OCI-LY1 (cell line): Measurements from ENCODE around the gene DNAJB5.

Experiments
- H2AFZ ChIP-seq: fragments of 200-600 bp; sonication (generic), shearing (Covaris generic); 2 replicates; pipeline ENCODE4 v1.6.0; 2014; ENCODE audit warnings: antibody characterized with exemption, mild to moderate bottlenecking, low read length
- H3F3A ChIP-seq: fragments of 200-600 bp; sonication (generic), shearing (Covaris generic); 2 replicates; pipeline ENCODE4 v1.6.0; 2014; ENCODE audit warnings: mild to moderate bottlenecking, antibody characterized with exemption, low read length, moderate library complexity; ENCODE audit not compliant: insufficient read depth
- H3K27ac ChIP-seq: fragments of 200-600 bp; sonication (generic); 2 replicates; pipeline ENCODE4 v1.5.1; 2014; ENCODE audit warnings: low read length, mixed run types, mild to moderate bottlenecking, low read depth; ENCODE audit not compliant: poor library complexity, severe bottlenecking
- H3K27me3 ChIP-seq: fragments of 200-600 bp; sonication (generic); 2 replicates; pipeline ENCODE4 v1.6.0; 2014; ENCODE audit warnings: antibody characterized with exemption, mild to moderate bottlenecking, low read length, moderate library complexity; ENCODE audit not compliant: insufficient read depth
- H3K36me3 ChIP-seq: fragments of 200-600 bp; sonication (generic); 2 replicates; pipeline ENCODE4 v1.6.1; 2014; ENCODE audit warnings: mild to moderate bottlenecking, antibody characterized with exemption, low read length, moderate library complexity, mixed read lengths; ENCODE audit not compliant: insufficient read depth
- H3K4me1 ChIP-seq: fragments of 200-600 bp; sonication (generic); 2 replicates; pipeline ENCODE4 v1.5.1; 2014; ENCODE audit warnings: mild to moderate bottlenecking, low read length, moderate library complexity; ENCODE audit not compliant: insufficient read depth, severe bottlenecking
- H3K4me2 ChIP-seq: fragments of 200-600 bp; sonication (generic), shearing (Covaris generic); 2 replicates; pipeline ENCODE4 v1.6.1; 2014; ENCODE audit warnings: low read length
- H3K4me3 ChIP-seq: fragments of 200-600 bp; sonication (generic); 2 replicates; pipeline ENCODE4 v1.5.1; 2014; ENCODE audit warnings: low read length, low read depth, mild to moderate bottlenecking, mixed read lengths; ENCODE audit not compliant: poor library complexity, severe bottlenecking
- H3K79me2 ChIP-seq: fragments of 200-600 bp; shearing (Covaris generic); 2 replicates; pipeline ENCODE4 v1.6.1; 2016; ENCODE audit warnings: mixed run types, low read length, mixed read lengths; ENCODE audit not compliant: insufficient read depth
- H3K9ac ChIP-seq: fragments of 200-600 bp; sonication (generic), shearing (Covaris generic); 2 replicates; pipeline ENCODE4 v1.6.1; 2014; ENCODE audit warnings: mild to moderate bottlenecking, low read length, mixed read lengths
- H3K9me2 ChIP-seq: fragments of 200-600 bp; sonication (generic), shearing (Covaris generic); 2 replicates; pipeline ENCODE4 v1.6.1; 2014; ENCODE audit warnings: low read depth, mild to moderate bottlenecking, low read length, mixed read lengths
- H3K9me3 ChIP-seq: fragments of 200-600 bp; shearing (Covaris generic); 2 replicates; pipeline ENCODE4 v1.6.1; 2014; ENCODE audit warnings: low read length, mixed read lengths
- H4K20me1 ChIP-seq: fragments of 200-600 bp; sonication (generic), shearing (Covaris generic); 2 replicates; pipeline ENCODE4 v1.6.0; 2016; ENCODE audit warnings: mild to moderate bottlenecking, low read length; ENCODE audit not compliant: insufficient read depth
- EZH2 ChIP-seq: fragments of 200-600 bp; sonication (generic), shearing (Covaris generic); IDR thresholded peaks from 2 replicates; pipeline ENCODE4 v1.8.0; 2017; ENCODE audit warnings: borderline replicate concordance, mixed run types, mild to moderate bottlenecking, antibody characterized with exemption, low read length, moderate library complexity, mixed read lengths
- TF ChIP-seq, protein P1 (sequence below): fragments of 200-600 bp; sonication (generic), shearing (Covaris generic); IDR thresholded peaks from 2 replicates; pipeline ENCODE4 v1.5.1; 2017; ENCODE audit warnings: mild to moderate bottlenecking, antibody characterized with exemption, low read length, moderate library complexity, mixed read lengths

The DNAJB5 gene

DNA sequence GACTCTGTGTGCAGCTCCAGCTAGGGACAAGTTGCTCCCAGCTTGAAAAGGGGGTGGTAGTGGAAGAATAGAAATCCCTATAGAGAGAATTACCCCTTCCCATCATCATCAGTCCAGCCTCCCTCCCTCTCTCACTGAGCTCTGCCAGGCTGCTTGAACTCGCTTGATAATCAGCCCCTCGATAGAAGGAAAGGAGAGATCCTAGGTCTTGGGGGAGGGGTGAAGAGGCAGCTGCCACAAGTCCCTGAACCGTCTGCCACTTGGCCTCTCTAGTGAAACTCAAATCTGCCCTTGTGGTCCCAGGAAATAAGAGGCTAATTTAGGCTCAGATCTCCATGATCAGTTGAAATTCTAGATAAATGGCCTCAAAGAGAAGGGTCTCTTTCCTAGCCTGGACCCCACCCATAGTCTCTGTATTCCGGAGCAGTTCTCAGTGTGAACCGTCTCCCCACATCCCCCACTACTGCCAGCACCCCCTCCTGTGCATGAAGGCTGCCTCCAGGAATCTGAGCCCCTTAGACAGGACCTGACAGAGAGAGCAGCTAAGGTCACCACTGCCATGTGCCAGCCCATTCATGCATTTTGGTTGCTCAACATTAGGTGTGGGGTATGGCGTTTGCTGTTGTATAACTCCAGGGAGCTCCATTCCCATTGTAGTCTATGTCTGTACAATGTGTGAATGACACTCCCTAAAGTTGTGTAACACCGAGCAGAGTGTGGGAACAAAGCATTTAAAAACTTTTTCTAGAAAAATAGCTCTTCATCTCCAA, 5.5 kb downstream of the DNAJB5 start:
- H3K27ac ChIP-seq = no peak overlapping the region
- H3K36me3 ChIP-seq = no peaks in the 10 kb centered on the region
- H3K4me2 ChIP-seq = no peak overlapping the region
- no peak overlapping the region for H3K4me3 ChIP-seq
- TF ChIP-seq EZH2 = no peak
- TF ChIP-seq, protein P1, sequence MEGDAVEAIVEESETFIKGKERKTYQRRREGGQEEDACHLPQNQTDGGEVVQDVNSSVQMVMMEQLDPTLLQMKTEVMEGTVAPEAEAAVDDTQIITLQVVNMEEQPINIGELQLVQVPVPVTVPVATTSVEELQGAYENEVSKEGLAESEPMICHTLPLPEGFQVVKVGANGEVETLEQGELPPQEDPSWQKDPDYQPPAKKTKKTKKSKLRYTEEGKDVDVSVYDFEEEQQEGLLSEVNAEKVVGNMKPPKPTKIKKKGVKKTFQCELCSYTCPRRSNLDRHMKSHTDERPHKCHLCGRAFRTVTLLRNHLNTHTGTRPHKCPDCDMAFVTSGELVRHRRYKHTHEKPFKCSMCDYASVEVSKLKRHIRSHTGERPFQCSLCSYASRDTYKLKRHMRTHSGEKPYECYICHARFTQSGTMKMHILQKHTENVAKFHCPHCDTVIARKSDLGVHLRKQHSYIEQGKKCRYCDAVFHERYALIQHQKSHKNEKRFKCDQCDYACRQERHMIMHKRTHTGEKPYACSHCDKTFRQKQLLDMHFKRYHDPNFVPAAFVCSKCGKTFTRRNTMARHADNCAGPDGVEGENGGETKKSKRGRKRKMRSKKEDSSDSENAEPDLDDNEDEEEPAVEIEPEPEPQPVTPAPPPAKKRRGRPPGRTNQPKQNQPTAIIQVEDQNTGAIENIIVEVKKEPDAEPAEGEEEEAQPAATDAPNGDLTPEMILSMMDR = no peak
- no peaks in the 10 kb centered on the region for H3K79me2 ChIP-seq
- no peaks in the 10 kb centered on the region for H3K9me3 ChIP-seq
- no peaks in the 10 kb centered on the region for H3K9me2 ChIP-seq
- H3F3A ChIP-seq = no peaks in the 10 kb centered on the region
- H3K4me1 ChIP-seq = peaks cover 7% of the 10 kb centered on the region
- no peak overlapping the region for H2AFZ ChIP-seq
- H4K20me1 ChIP-seq = no peaks in the 10 kb centered on the region
- no peak overlapping the region for H3K9ac ChIP-seq
- H3K27me3 ChIP-seq = no peaks in the 10 kb centered on the region

DNA sequence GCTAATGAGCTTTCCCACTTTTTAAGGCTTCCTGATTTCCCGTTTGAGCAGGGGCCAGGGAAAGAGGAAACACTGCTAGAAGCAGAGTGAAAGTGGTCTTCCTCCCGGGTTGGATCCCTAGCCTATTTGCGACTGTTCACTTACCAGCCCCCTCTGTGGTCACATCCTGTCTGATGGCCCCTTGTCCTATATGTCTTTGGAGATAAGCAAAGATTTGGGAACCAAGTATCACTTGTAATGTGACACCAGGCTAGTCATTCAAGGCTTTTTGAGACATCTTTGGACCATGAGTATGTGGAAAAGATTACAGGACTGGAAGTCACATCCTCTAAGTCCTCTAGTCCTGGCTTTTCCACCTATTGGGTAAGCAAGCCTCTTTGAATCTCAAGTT, 6.1 kb downstream of the DNAJB5 start:
- Histone ChIP-seq H2AFZ (no peak overlapping the region), H3K27ac (no peak overlapping the region), H3K9me3 (no peaks in the 10 kb centered on the region)

DNA sequence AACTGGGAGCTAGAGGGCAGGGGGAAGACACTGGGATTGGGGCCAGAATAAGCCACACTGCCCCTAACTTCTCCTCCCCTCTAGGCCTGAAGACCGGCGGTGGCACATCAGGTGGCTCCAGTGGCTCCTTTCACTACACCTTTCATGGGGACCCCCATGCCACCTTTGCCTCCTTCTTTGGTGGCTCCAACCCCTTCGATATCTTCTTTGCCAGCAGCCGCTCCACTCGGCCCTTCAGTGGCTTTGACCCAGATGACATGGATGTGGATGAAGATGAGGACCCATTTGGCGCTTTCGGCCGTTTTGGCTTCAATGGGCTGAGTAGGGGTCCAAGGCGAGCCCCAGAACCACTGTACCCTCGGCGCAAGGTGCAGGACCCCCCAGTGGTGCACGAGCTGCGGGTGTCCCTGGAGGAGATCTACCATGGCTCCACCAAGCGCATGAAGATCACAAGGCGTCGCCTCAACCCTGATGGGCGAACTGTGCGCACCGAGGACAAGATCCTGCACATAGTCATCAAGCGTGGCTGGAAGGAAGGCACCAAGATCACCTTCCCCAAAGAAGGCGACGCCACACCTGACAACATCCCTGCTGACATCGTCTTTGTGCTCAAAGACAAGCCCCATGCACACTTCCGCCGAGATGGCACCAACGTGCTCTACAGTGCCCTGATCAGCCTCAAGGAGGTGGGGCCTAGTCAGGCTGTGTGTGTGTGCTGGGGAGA, 6.8 kb downstream of the DNAJB5 start:
- Histone ChIP-seq H3K36me3 (no peaks in the 10 kb centered on the region), H3K79me2 (no peaks in the 10 kb centered on the region), H4K20me1 (no peaks in the 10 kb centered on the region), H3K4me1 (no peaks in the 10 kb centered on the region), H3K9me2 (no peaks in the 10 kb centered on the region), H3K9ac (no peak overlapping the region), H3K9me3 (no peaks in the 10 kb centered on the region), H3F3A (no peaks in the 10 kb centered on the region), H3K4me3 (no peak overlapping the region), H3K27me3 (no peaks in the 10 kb centered on the region), H3K4me2 (no peak overlapping the region), H3K27ac (no peak overlapping the region), H2AFZ (no peak overlapping the region)
- TF ChIP-seq, protein P1 = no peak
- no peak for TF ChIP-seq EZH2

More for the DNA sequence above, 6.1 kb downstream of the DNAJB5 start:
- no peak overlapping the region for H3K4me2 ChIP-seq
- no peak overlapping the region for H3K9ac ChIP-seq
- no peaks in the 10 kb centered on the region for H3K9me2 ChIP-seq
- H3F3A ChIP-seq = no peaks in the 10 kb centered on the region
- peaks cover 1% of the 10 kb centered on the region for H3K4me1 ChIP-seq
- no peaks in the 10 kb centered on the region for H4K20me1 ChIP-seq
- H3K4me3 ChIP-seq = no peak overlapping the region
- no peaks in the 10 kb centered on the region for H3K36me3 ChIP-seq
- no peak for TF ChIP-seq EZH2
- TF ChIP-seq, protein P1 = no peak
- H3K27me3 ChIP-seq = no peaks in the 10 kb centered on the region
- no peaks in the 10 kb centered on the region for H3K79me2 ChIP-seq
